ENCODE data around the gene FAM98B.

The FAM98B gene

DNA sequence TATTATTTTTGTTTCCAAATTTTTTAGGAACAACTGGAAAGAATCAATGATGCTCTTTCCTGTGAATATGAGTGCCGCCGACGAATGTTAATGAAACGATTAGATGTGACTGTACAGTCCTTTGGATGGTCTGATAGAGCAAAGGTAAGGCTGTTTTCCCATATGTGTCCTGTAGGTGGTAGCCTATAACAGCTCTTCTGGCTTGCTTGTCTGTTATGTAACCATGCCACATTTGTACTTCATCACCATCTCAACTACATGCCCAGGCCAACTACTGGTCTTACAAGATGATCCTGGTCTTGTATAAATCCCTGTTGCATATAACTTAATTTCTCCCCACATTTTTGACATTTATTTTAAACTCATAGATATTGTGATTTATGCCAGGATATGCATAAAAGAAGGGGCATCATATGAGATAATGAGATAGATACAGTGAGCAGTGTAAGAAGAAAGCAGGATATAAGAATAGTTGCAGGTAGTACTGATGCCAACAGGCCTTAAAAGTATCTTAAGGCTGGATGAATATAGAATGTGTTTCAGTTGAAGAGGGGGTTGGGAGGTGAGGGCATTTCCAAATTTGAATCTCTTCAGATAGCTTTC, 20.3 kb downstream of the FAM98B start:
- no peaks in the 10 kb centered on the region for H3K27me3 ChIP-seq
- no peak overlapping the region for H3K4me3 ChIP-seq (ENCODE audit: low read depth in 1 of 2, low read length in 1 of 2)
- no peak for TF ChIP-seq CTCF (IDR thresholded peaks at IDR 0.05)
- no peak overlapping the region for H3K27ac ChIP-seq
- H3K36me3 ChIP-seq = peaks cover 27% of the 10 kb centered on the region
- no peaks in the 10 kb centered on the region for H3K4me1 ChIP-seq (ENCODE audit: control insufficient read depth in 1 of 2, insufficient read depth in 1 of 2, low read depth in 1 of 2, low read length in 1 of 2)
- H3K9me3 ChIP-seq = no peaks in the 10 kb centered on the region

GRCh38 chr15:38475361-38475760, 21.4 kb downstream of the FAM98B start:
- no peaks in the 10 kb centered on the region for H3K9me3 ChIP-seq
- no peaks in the 10 kb centered on the region for H3K27me3 ChIP-seq
- TF ChIP-seq CTCF (IDR thresholded peaks at IDR 0.05) = no peak
- H3K4me1 ChIP-seq (ENCODE audit: control insufficient read depth in 1 of 2, insufficient read depth in 1 of 2, low read depth in 1 of 2, low read length in 1 of 2) = no peaks in the 10 kb centered on the region
- no peak overlapping the region for H3K4me3 ChIP-seq (ENCODE audit: low read depth in 1 of 2, low read length in 1 of 2)
- no peak overlapping the region for H3K27ac ChIP-seq
- peaks cover 27% of the 10 kb centered on the region for H3K36me3 ChIP-seq

- Histone ChIP-seq H3K27me3 (no peaks in the 10 kb centered on the region), H3K27ac (no peak overlapping the region), H3K36me3 (peaks cover 27% of the 10 kb centered on the region), H3K9me3 (no peaks in the 10 kb centered on the region), H3K4me1 (ENCODE audit: control insufficient read depth in 1 of 2, insufficient read depth in 1 of 2, low read depth in 1 of 2, low read length in 1 of 2) (no peaks in the 10 kb centered on the region), H3K4me3 (ENCODE audit: low read depth in 1 of 2, low read length in 1 of 2) (no peak overlapping the region)
- no peak for TF ChIP-seq CTCF (IDR thresholded peaks at IDR 0.05)
These were observed 22.2 kb downstream of the FAM98B start for GRCh38 chr15:38476120-38476519.

GRCh38 chr15:38477637-38478036, 23.7 kb downstream of the FAM98B start:
- H3K9me3 ChIP-seq = no peaks in the 10 kb centered on the region
- H3K36me3 ChIP-seq = peaks cover 30% of the 10 kb centered on the region
- TF ChIP-seq CTCF (IDR thresholded peaks at IDR 0.05) = no peak
- H3K4me3 ChIP-seq (ENCODE audit: low read depth in 1 of 2, low read length in 1 of 2) = no peak overlapping the region
- no peaks in the 10 kb centered on the region for H3K4me1 ChIP-seq (ENCODE audit: control insufficient read depth in 1 of 2, insufficient read depth in 1 of 2, low read depth in 1 of 2, low read length in 1 of 2)
- H3K27me3 ChIP-seq = no peaks in the 10 kb centered on the region
- H3K27ac ChIP-seq = no peak overlapping the region

DNA sequence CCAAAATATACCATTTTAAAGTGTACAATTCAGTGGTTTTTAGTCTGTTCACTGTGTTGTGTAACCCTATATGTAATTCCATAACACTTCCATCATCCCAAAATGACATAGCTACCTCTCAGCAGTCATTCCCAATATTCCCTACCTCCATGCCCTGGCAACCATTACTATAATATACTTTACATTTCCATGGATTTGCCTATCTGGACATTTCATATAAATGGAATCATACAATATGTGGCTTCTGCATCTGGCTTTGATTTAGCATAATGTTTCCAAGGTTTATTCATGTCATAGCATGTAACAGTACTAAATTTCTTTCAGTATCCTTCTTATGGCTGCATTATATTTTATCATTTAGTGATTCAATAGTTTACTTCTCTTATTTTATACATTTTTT, 25.3 kb downstream of the FAM98B start:
- Histone ChIP-seq H3K9me3 (no peaks in the 10 kb centered on the region), H3K4me3 (ENCODE audit: low read depth in 1 of 2, low read length in 1 of 2) (no peak overlapping the region), H3K4me1 (ENCODE audit: control insufficient read depth in 1 of 2, insufficient read depth in 1 of 2, low read depth in 1 of 2, low read length in 1 of 2) (no peaks in the 10 kb centered on the region), H3K27ac (no peak overlapping the region), H3K36me3 (peaks cover 25% of the 10 kb centered on the region), H3K27me3 (no peaks in the 10 kb centered on the region)
- no peak for TF ChIP-seq CTCF (IDR thresholded peaks at IDR 0.05)

- H3K27ac ChIP-seq = no peak overlapping the region
- TF ChIP-seq CTCF (IDR thresholded peaks at IDR 0.05) = no peak
- H3K4me1 ChIP-seq (ENCODE audit: control insufficient read depth in 1 of 2, insufficient read depth in 1 of 2, low read depth in 1 of 2, low read length in 1 of 2) = no peaks in the 10 kb centered on the region
- H3K4me3 ChIP-seq (ENCODE audit: low read depth in 1 of 2, low read length in 1 of 2) = no peak overlapping the region
- peaks cover 24% of the 10 kb centered on the region for H3K36me3 ChIP-seq
- H3K9me3 ChIP-seq = no peaks in the 10 kb centered on the region
- H3K27me3 ChIP-seq = no peaks in the 10 kb centered on the region
These were observed 25.8 kb downstream of the FAM98B start for GRCh38 chr15:38479756-38480155.

All from neutrophil (primary cell).